RWPE2 (cell line): ENCODE data around the gene ENDOG.
"Not testable (repeated sequence)": the region's sequence is repeated elsewhere in the genome, so short reads cannot be mapped to it uniquely, and the experiment has no call there.

Source experiments
- ATAC-seq: fragments of 200-7000 bp; cut with Tn5 transposase; 3 replicates; pipeline ENCODE4 v1.9.1; 2021; ENCODE audit warnings: low read depth
- DNase-seq: peaks from one replicate; pipeline ENCODE4 v3.0.0-alpha.2; 2020; ENCODE audit warnings: low spot score
- H3K27ac ChIP-seq: fragments of 450-650 bp; 2 replicates; pipeline ENCODE4 v1.5.1; 2017; ENCODE audit warnings: mild to moderate bottlenecking; ENCODE audit not compliant: poor library complexity, severe bottlenecking
- H3K27me3 ChIP-seq: fragments of 250-450 bp; sonication (Bioruptor Pico); 2 replicates; pipeline ENCODE4 v1.5.1; 2021; ENCODE audit warnings: mild to moderate bottlenecking, moderate library complexity; ENCODE audit not compliant: insufficient read depth, poor library complexity, severe bottlenecking
- H3K36me3 ChIP-seq: fragments of 250-450 bp; sonication (Bioruptor Pico); 2 replicates; pipeline ENCODE4 v1.5.1; 2020; ENCODE audit warnings: low read depth, mild to moderate bottlenecking, moderate library complexity
- H3K4me1 ChIP-seq: fragments of 250-450 bp; sonication (Bioruptor Pico); 2 replicates; pipeline ENCODE4 v1.5.1; 2021; ENCODE audit warnings: mild to moderate bottlenecking, moderate library complexity; ENCODE audit not compliant: insufficient read depth, poor library complexity, severe bottlenecking
- H3K4me3 ChIP-seq: fragments of 250-450 bp; sonication (Bioruptor Pico); 2 replicates; pipeline ENCODE4 v1.5.1; 2021; ENCODE audit warnings: mild to moderate bottlenecking, moderate library complexity; ENCODE audit not compliant: severe bottlenecking
- H3K9me3 ChIP-seq: fragments of 250-450 bp; sonication (Bioruptor Pico); 2 replicates; pipeline ENCODE4 v1.5.1; 2021; ENCODE audit warnings: mild to moderate bottlenecking, moderate library complexity; ENCODE audit not compliant: severe bottlenecking
- TF ChIP-seq, protein P1 (sequence below): fragments of 450-650 bp; IDR thresholded peaks from one replicate; pipeline ENCODE4 v1.5.1; 2017; ENCODE audit warnings: mild to moderate bottlenecking, moderate library complexity; ENCODE audit not compliant: poor library complexity, severe bottlenecking

Gene ENDOG

DNA sequence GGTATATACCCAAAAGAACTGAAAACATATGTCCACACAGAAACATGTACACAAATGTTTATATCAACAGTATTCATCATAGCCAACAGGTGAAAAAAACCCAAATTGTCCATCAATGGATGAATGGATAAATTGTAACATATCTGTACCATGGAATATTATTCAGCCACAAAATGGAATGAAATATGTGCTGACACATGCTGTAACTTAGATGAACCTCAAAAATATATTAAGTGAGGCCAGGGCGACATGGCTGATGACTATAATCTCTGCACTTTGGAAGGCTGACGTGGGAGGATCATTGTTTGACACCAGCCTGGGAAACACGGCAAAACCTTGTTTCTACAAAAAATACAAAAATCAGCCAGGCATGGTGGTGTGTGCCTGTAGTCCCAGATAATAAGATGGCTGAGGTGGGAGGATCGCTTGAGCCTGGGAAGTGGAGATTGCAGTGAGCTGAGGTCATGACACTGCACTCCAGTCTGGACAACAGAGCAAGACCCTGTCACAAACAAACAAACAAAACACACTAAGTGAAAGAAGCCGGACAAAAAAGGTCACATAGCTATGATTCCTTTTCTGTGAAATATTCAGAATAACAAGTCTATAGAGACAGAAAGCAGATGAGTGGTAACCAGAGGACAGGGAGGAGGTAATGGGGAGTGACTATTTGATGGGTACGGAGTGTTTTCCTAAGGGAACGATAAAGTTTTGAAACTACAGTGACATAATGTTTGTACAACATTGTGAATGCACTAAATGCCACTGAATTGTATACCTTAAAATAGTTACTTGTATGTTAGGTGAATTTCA is 52.0 kb downstream of the ENDOG start:
- no peaks in the 10 kb centered on the region for H3K9me3 ChIP-seq
- no peaks in the 10 kb centered on the region for H3K27me3 ChIP-seq
- peaks cover 15% of the 10 kb centered on the region; the same call in 1 of the 2 replicates for H3K36me3 ChIP-seq
- peaks cover 22% of the 10 kb centered on the region for H3K4me1 ChIP-seq
- TF ChIP-seq, protein P1, sequence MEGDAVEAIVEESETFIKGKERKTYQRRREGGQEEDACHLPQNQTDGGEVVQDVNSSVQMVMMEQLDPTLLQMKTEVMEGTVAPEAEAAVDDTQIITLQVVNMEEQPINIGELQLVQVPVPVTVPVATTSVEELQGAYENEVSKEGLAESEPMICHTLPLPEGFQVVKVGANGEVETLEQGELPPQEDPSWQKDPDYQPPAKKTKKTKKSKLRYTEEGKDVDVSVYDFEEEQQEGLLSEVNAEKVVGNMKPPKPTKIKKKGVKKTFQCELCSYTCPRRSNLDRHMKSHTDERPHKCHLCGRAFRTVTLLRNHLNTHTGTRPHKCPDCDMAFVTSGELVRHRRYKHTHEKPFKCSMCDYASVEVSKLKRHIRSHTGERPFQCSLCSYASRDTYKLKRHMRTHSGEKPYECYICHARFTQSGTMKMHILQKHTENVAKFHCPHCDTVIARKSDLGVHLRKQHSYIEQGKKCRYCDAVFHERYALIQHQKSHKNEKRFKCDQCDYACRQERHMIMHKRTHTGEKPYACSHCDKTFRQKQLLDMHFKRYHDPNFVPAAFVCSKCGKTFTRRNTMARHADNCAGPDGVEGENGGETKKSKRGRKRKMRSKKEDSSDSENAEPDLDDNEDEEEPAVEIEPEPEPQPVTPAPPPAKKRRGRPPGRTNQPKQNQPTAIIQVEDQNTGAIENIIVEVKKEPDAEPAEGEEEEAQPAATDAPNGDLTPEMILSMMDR: no peak
- no peak overlapping the region for H3K27ac ChIP-seq
- ATAC-seq (no peak), DNase-seq (no peak)
- H3K4me3 ChIP-seq: no peak overlapping the region

DNA sequence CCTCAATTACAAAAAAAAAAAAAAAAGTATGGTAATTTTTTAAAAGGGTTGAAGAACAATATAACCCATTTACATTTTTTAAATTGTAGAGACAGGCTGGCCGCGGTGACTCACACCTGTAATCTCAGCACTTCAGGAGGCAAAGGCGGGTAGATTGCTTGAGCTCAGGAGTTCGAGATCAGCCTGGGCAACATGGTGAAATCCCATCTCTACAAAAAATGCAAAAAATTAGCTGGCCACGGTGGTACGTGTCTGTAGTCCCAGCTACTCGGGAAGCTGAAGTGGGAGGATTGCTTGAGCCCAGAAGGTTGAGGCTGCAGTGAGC is 52.6 kb downstream of the ENDOG start:
- Histone ChIP-seq H3K4me1 (peaks cover 22% of the 10 kb centered on the region), H3K36me3 (peaks cover 15% of the 10 kb centered on the region; the same call in 1 of the 2 replicates)
- ATAC-seq, H3K9me3 ChIP-seq, DNase-seq, H3K27ac ChIP-seq, H3K4me3 ChIP-seq, H3K27me3 ChIP-seq: not testable (repeated sequence)
